Measurements from ENCODE around the gene SLC35G3. TPM values are rescaled to one million over a fixed set of nuclear protein-coding genes. Genes with fewer than 3 reads are reported as not detected.
A peak's percentile ranks its signal among the peaks of the same experiment; 100 is the strongest.
"Not testable (repeated sequence)": the region's sequence is repeated elsewhere in the genome, so short reads cannot be mapped to it uniquely, and the experiment has no call there.

The SLC35G3 gene
- total RNA-seq, 1 donor from 2014 or later, result not detected

DNA sequence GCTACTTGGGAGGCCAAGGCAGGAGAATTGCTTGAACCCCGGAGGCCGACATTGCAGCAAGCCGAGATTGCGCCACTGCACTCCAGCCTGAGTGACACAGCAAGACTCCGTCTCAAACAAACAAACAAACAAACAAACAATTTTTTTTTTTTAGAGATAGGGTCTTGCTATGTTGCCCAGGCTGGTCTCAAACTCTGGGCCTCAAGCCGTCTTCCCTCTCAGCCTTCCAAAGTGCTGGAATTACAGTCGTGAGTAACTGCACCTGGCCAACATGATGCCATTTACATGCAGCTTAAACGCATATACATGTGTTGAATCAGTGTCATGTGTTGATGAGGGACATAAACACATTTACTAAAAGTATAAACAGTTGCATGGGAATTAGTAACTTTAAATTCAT, 46.7 kb upstream of the SLC35G3 start:
- Mint-ChIP-seq H3K27ac (no peak overlapping the region), H3K9me3 (peaks cover 9% of the 10 kb centered on the region), H3K4me1 (peaks cover 38% of the 10 kb centered on the region), H3K4me3 (no peak overlapping the region), H3K36me3 (no peaks in the 10 kb centered on the region), H3K27me3 (ENCODE audit: low read depth) (no peaks in the 10 kb centered on the region)
- TF ChIP-seq, protein P1, sequence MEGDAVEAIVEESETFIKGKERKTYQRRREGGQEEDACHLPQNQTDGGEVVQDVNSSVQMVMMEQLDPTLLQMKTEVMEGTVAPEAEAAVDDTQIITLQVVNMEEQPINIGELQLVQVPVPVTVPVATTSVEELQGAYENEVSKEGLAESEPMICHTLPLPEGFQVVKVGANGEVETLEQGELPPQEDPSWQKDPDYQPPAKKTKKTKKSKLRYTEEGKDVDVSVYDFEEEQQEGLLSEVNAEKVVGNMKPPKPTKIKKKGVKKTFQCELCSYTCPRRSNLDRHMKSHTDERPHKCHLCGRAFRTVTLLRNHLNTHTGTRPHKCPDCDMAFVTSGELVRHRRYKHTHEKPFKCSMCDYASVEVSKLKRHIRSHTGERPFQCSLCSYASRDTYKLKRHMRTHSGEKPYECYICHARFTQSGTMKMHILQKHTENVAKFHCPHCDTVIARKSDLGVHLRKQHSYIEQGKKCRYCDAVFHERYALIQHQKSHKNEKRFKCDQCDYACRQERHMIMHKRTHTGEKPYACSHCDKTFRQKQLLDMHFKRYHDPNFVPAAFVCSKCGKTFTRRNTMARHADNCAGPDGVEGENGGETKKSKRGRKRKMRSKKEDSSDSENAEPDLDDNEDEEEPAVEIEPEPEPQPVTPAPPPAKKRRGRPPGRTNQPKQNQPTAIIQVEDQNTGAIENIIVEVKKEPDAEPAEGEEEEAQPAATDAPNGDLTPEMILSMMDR (IDR thresholded peaks at IDR 0.05; ENCODE audit: unreplicated experiment), result no peak
- DNase-seq (ENCODE audit: low spot score in 2 of 2, unreplicated experiment in 2 of 2), result no peak

DNA sequence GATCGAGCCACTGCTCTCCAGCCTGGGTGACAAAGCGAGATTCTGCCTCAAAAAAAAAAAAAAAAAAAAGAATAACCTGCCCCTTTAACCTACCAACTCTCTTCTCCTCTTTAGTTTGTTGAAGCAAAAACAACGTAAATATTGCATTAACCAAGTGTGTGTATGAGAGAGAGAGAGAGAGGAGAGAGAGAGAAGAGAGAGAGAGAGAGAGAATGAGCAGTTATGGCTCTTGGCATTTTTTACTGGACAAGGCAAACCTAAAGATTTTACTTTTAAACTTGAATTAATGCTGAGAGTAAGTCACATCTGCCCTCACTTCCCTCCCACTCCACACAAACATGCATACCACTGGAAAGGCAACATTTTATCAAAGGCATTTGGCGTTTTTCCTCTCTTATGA, 45.6 kb upstream of the SLC35G3 start:
- peaks cover 15% of the 10 kb centered on the region for H3K9me3 Mint-ChIP-seq
- TF ChIP-seq, protein P1 (IDR thresholded peaks at IDR 0.05; ENCODE audit: unreplicated experiment), result no peak
- peak overlapping the region; percentile 20 for H3K4me3 Mint-ChIP-seq
- no peak for DNase-seq (ENCODE audit: low spot score in 2 of 2, unreplicated experiment in 2 of 2)
- peak overlapping the region; percentile 74 for H3K27ac Mint-ChIP-seq
- H3K4me1 Mint-ChIP-seq, result peaks cover 29% of the 10 kb centered on the region
- peaks cover 6% of the 10 kb centered on the region for H3K27me3 Mint-ChIP-seq (ENCODE audit: low read depth)
- no peaks in the 10 kb centered on the region for H3K36me3 Mint-ChIP-seq

DNA sequence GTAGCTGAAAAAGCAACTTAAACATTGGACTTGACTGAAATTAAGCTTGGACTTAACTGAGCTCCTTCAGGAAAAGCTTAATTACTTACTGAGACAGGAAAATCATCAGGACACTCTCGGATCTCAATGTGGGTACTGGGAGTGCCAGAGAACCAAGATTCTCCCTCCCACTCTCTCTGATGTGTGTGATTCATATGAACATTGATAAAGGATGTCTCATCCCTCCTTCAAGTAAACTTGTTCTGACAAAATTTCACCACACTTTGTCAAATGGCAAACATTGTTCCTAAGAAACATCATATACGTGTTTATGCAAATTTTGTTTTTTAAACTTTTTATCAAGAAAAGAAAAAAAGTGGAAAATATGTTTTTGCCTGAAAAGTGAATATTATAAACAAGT, 44.6 kb upstream of the SLC35G3 start:
- Mint-ChIP-seq H3K4me3 (no peak overlapping the region), H3K27ac (no peak overlapping the region), H3K36me3 (no peaks in the 10 kb centered on the region), H3K27me3 (ENCODE audit: low read depth) (peaks cover 7% of the 10 kb centered on the region), H3K9me3 (peaks cover 17% of the 10 kb centered on the region), H3K4me1 (peaks cover 19% of the 10 kb centered on the region)
- DNase-seq (ENCODE audit: low spot score in 2 of 2, unreplicated experiment in 2 of 2), result no peak
- TF ChIP-seq, protein P1 (IDR thresholded peaks at IDR 0.05; ENCODE audit: unreplicated experiment), result no peak

DNA sequence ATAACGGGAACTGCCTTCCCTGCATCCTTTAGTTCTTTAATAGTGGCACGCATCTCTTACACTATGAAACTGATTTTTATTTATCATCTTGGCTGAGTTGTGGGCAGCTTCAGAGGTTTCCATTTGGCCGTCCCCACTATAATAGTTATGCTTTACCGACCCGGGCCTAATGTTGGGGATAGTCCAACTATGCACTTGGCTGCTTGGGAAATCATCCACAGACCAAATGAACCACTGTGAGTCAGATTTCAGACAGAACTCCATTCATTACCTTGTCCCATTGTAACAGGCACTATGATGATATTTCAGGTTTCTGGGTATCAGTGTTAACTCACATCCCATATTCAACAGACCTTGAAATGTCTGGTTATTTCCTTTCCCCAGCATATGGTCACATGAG, 42.6 kb upstream of the SLC35G3 start:
- H3K27ac Mint-ChIP-seq, result no peak overlapping the region
- no peaks in the 10 kb centered on the region for H3K36me3 Mint-ChIP-seq
- no peak overlapping the region for H3K4me3 Mint-ChIP-seq
- H3K27me3 Mint-ChIP-seq (ENCODE audit: low read depth), result peaks cover 7% of the 10 kb centered on the region
- TF ChIP-seq, protein P1 (IDR thresholded peaks at IDR 0.05; ENCODE audit: unreplicated experiment), result no peak
- peaks cover 16% of the 10 kb centered on the region for H3K4me1 Mint-ChIP-seq
- peaks cover 17% of the 10 kb centered on the region for H3K9me3 Mint-ChIP-seq
- no peak for DNase-seq (ENCODE audit: low spot score in 2 of 2, unreplicated experiment in 2 of 2)

DNA sequence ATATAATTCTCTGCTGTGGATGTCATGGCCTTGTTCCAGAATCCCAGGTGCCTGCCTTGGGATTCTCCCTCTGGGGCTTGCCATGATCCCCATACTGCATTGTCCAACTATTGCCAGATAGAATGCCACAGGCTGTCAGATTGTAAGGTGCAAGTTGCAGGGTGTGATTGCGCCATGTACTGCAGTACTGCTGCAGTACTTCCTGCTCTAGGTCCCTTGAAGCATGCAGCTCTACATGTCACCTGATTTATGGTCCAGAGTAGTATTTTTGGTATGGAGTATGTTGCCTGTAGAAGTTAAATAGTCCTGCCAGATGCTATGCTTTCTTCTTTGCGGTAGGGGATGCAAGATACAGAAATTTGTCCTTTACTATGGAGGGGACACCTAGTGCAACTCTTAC, 41.7 kb upstream of the SLC35G3 start:
- Mint-ChIP-seq H3K4me1 (peaks cover 7% of the 10 kb centered on the region), H3K9me3 (peaks cover 17% of the 10 kb centered on the region), H3K36me3 (no peaks in the 10 kb centered on the region), H3K27ac (no peak overlapping the region), H3K4me3 (no peak overlapping the region), H3K27me3 (ENCODE audit: low read depth) (peaks cover 12% of the 10 kb centered on the region)
- TF ChIP-seq, protein P1 (IDR thresholded peaks at IDR 0.05; ENCODE audit: unreplicated experiment), result no peak
- no peak for DNase-seq (ENCODE audit: low spot score in 2 of 2, unreplicated experiment in 2 of 2)

DNA sequence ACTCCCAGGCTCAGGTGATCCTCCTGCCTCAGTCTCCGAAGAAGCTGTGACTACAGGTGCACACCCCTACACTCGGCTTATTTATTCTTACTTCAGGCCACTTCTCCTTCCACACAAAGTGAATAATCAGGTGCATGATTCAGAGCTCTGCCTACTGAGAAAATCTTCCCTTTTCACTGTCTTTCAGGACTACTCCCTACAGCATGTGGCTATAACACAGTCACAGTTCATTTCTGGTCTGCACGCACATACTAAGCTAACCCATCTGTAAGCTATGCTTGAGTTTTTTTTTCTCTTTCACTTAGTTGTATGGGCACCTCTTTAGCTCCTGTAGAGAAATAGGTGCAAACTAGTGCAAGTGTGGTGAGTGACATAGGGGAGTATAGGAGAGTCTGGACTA, 41.1 kb upstream of the SLC35G3 start:
- TF ChIP-seq, protein P1 (IDR thresholded peaks at IDR 0.05; ENCODE audit: unreplicated experiment), result no peak
- H3K27ac Mint-ChIP-seq, result no peak overlapping the region
- peaks cover 17% of the 10 kb centered on the region for H3K9me3 Mint-ChIP-seq
- DNase-seq (ENCODE audit: low spot score in 2 of 2, unreplicated experiment in 2 of 2), result no peak
- no peak overlapping the region for H3K4me3 Mint-ChIP-seq
- H3K4me1 Mint-ChIP-seq, result peaks cover 6% of the 10 kb centered on the region
- peaks cover 17% of the 10 kb centered on the region for H3K27me3 Mint-ChIP-seq (ENCODE audit: low read depth)
- no peaks in the 10 kb centered on the region for H3K36me3 Mint-ChIP-seq

DNA sequence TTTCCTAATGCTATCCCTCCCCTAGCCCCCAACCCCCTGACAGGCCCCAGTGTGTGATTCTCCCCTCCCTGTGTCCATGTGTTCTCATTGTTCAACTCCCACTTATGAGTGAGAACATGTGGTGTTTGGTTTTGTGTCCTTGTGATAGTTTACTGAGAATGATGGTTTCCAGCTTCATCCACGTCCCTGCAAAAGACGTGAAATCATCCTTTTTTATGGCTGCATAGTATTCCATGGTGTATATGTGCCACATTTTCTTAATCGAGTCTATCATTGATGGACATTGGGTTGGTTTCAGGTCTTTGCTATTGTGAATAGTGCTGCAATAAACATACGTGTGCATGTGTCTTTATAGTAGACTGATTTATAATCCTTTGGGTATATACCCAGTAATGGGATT, 40.1 kb upstream of the SLC35G3 start:
- H3K4me3 Mint-ChIP-seq; DNase-seq (ENCODE audit: low spot score in 2 of 2, unreplicated experiment in 2 of 2); H3K4me1 Mint-ChIP-seq; H3K36me3 Mint-ChIP-seq; H3K27ac Mint-ChIP-seq: not testable (repeated sequence)
- peaks cover 22% of the 10 kb centered on the region for H3K27me3 Mint-ChIP-seq (ENCODE audit: low read depth)
- H3K9me3 Mint-ChIP-seq, result peaks cover 17% of the 10 kb centered on the region
